DMS 273 treated with DMSO at 0.1 percent for 48 hours (cell line): ENCODE results near the gene MIX23.
A peak's percentile ranks its signal among the peaks of the same experiment; 100 is the strongest.
"Not testable (repeated sequence)": the region's sequence is repeated elsewhere in the genome, so short reads cannot be mapped to it uniquely, and the experiment has no call there.

Experiments
- DNase-seq: peaks from one replicate; lab custom pipeline; 2025; lab: John Stamatoyannopoulos, UW

The MIX23 gene

GRCh38 chr3:122392868-122393844 lies 10.1 kb upstream of the MIX23 start:
- peak; percentile 15 for DNase-seq

- no peak for DNase-seq
These were observed 8.8 kb upstream of the MIX23 start for GRCh38 chr3:122391681-122392446.

- no peak for DNase-seq
These were observed 7.6 kb upstream of the MIX23 start for GRCh38 chr3:122390665-122391064.

GRCh38 chr3:122389892-122390291 lies 6.9 kb upstream of the MIX23 start:
- no peak for DNase-seq

DNA sequence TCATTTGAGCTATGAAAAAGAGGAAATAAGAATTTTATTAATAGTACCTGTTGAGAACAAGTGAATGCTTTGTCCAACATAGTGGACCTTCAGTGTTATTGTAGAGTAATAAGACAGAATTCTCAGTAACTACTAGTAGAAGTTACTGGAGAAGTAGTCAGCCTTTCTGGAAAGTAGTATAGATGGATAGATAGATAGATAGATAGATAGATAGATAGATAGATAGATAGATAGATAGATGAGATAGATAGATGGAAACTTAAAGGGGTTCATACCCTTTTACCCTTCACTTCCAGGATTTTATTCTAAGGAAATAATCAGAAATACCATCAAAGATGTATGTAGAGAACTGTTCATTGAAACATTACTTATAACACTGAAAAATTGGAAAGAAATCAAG lies 6.2 kb upstream of the MIX23 start:
- DNase-seq: no peak

GRCh38 chr3:122387709-122388108 lies 4.7 kb upstream of the MIX23 start:
- no peak for DNase-seq

DNA sequence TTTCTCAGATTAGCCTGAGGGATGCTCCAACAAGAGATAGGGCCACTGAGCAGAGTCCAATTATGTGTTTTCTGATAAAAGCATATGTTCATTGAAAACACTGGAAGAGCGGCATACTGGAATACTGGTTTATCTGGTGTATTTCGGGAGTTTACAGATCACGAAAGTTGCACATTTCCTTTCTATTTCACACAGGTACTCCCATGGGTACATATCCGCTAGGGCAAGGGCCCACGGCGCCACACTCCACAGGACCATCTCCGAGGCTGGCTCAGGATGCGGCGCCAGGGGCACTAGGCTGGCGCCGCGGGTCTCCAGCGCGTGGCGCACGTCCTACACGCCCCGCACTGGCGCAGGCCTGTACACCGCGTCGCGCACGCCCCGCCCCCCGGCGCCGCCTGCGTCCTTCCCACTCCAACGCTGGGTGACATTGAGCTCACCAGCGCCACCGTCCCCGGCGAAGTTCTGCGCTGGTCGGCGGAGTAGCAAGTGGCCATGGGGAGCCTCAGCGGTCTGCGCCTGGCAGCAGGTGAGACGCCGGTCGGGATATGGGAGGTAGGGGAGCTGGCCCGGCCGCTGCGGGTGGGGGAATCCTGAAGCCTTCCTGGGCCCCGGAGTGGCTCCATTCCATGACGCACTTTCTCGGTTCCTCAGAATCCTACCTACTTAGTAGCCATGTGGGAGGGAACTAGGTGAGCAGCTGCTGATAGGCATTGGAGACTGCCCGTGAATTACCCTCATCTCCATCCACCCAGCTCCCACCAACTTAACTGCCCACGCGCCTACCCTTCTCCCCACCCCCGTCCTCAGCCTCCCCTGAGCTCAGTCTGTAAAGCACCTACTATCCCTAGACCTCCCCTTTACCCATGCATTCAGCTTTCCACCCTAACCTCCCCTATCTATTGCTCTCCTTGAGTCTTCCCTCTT lies 1.0 kb upstream of the MIX23 start, which contains the start of gene FAM162A:
Gene FAM162A, plus strand, starts transcription at position 412 of the 927 bp plus-strand sequence. Its CDS starts 84 bp downstream, at position 496.
- DNase-seq: peak; percentile 96

DNA sequence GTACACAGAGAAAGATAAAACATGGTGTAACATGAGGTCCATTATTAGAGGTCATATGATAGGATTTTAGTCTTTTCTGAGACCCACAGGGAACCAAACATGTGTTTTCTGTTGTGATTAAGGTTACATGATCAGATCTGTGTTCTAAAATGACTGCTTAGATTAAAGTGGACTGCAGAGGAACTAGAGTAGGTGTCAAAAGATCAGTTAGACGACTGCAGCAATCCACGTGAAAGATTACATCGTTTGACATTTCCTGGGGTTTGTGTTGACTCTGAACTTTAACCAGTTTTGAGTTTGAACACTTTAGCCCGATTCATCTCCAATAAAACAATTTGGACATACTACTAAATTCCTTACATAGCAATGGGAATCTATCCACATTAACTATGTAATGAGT lies 5.1 kb downstream of the MIX23 start:
- DNase-seq: no peak

GRCh38 chr3:122374034-122374433 lies 9.0 kb downstream of the MIX23 start:
- DNase-seq: no peak

DNA sequence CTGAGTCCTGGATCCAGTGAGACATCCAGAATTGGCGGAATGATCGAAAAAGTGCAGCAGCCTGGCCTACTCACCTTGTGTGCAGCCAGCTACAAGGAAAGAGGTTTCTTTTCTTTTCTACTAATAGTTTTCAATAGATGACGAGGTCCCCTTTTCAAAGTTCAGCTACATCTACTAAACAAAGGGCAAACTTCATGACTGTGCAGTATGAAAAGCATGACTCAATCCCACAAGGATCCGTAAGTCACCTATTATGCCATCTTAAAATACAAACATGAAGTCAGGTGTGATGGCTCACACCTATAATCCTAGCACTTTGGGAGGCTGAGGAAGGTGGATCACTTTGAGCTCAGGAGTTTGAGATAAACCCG lies 16.7 kb downstream of the MIX23 start:
- DNase-seq: no peak

GRCh38 chr3:122365582-122366378 lies 17.3 kb downstream of the MIX23 start:
- not testable (repeated sequence) for DNase-seq

GRCh38 chr3:122365073-122365472 lies 18.0 kb downstream of the MIX23 start:
- DNase-seq: no peak

DNA sequence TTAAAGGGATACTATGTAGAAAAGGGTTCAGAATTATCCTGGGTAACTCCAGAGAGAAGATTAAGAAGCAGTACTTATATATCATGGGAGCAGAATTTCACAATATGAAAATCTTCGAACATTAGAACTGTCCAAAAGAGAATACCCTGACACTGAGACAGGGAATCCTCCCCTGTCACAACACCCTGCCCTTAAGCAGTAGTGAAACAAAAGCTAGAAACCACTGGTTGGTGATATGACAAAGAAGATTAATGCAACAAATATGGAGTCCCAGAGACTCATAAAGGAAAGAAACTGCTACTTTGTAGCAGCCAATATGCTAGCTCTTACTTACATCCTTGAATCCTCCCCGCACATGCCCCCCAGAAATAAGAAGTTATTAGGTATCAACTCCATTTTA lies 18.5 kb downstream of the MIX23 start:
- DNase-seq: no peak

DNA sequence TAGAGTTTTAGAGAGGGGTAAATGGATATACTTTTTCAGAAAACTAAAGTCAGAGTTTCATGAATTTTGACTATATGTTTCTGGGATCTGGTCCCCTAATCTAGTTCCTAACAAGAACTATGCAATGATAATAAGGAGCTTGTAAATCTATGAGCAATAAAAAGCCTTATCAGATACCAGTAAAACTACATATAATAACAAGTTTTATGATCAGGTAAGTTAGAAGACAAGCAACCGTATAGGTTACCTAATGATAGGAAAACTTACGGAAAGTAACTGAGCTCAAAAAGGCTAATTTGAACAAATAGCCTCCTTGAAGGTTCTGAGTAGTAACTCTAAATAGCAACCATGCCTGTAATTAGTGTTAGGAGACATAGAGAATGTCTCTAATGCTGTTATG lies 21.0 kb downstream of the MIX23 start:
- DNase-seq: no peak

DNA sequence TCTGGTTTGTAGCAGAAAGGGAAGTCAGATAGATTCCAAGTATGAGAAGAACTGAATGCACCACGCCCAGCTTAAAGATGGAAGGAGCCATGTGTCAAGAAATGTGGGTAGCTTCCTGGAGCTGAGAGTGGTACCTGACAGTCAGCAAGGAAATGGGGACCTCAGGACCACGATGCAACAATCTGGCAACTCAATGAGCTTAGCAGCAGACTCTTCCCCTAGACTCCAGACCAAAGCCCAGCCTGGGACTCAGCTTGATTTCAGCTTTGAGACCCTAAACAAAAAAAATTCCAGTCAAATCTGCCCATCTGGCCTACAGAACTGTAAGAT lies 24.4 kb downstream of the MIX23 start:
- no peak for DNase-seq

GRCh38 chr3:122357828-122358702 lies 25.0 kb downstream of the MIX23 start:
- DNase-seq: no peak

- peak; percentile 17 for DNase-seq
These were observed 26.6 kb downstream of the MIX23 start for GRCh38 chr3:122356402-122356801.

GRCh38 chr3:122355612-122356011 lies 27.4 kb downstream of the MIX23 start:
- no peak for DNase-seq

- DNase-seq: no peak
These were observed 29.1 kb downstream of the MIX23 start for GRCh38 chr3:122353893-122354401.

DNA sequence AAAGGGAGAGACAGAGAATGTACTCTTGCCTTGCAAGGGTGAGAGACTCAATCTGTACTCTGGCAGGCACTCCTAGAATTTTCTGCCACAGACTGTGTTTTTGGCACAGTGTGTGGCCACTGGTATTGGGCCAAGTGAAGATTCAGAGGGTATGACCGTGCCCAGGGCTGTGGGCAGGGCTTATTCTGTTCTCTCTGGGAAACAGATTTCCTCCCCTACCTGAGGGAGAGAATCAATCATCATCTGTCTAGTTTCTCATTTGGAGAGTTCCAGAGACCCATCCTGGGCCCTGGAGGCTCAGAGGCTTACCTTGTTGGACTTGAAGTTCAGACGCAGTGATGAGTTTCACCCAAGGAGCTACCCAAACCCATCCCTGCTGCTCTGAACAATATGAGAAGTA lies 29.8 kb downstream of the MIX23 start:
- no peak for DNase-seq
